Endothelial cell of umbilical vein (primary cell): Measurements from ENCODE around the gene TAS1R3.

Experiments
- POLR2AphosphoS5 ChIP-seq: IDR thresholded peaks from 2 replicates; pipeline ENCODE4 v1.6.1; 2012; ENCODE audit warnings: low read depth, mild to moderate bottlenecking, control low read depth, low read length, moderate library complexity; ENCODE audit not compliant: insufficient read depth
- TF ChIP-seq, protein P1 (sequence below), 2 donors: IDR thresholded peaks; 1 replicate in 1 of 2; 2 replicates in 1 of 2; pipeline ENCODE4 v1.5.1; 2011; ENCODE audit warnings: low read length in 2 of 2, mild to moderate bottlenecking in 2 of 2, moderate library complexity in 2 of 2, control low read depth in 1 of 2, inconsistent platforms in 1 of 2, low read depth in 1 of 2; ENCODE audit not compliant: insufficient read depth in 1 of 2; ENCODE audit errors: extremely low read depth in 1 of 2

DNA sequence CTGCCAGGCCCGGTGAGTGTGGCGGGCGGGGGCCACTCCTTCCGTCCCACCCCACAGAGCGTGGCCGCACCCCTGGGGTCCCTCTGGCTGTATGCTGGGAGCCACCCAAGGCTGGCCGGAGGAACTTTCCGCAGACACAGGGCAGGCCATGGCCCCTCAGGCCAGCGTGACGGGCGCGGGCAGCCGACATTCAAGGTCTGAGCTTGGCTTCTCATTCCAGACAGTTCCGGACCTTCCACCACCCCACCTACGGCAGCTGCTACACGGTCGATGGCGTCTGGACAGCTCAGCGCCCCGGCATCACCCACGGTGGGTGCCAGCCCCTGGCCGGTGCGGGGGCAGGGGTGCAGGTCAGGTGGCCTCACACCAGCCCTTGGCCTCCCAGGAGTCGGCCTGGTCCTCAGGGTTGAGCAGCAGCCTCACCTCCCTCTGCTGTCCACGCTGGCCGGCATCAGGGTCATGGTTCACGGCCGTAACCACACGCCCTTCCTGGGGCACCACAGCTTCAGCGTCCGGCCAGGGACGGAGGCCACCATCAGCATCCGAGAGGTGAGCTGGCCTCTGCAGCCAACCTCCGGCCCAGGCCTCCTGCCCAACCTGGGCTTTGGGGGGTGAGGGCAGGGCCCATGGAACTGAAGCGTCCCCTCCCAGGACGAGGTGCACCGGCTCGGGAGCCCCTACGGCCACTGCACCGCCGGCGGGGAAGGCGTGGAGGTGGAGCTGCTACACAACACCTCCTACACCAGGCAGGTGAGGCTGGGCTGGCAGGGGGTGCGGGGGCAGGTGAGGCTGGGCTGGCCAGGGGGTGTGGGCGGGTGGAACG is 43.6 kb upstream of the TAS1R3 start:
- TF ChIP-seq, protein P1, sequence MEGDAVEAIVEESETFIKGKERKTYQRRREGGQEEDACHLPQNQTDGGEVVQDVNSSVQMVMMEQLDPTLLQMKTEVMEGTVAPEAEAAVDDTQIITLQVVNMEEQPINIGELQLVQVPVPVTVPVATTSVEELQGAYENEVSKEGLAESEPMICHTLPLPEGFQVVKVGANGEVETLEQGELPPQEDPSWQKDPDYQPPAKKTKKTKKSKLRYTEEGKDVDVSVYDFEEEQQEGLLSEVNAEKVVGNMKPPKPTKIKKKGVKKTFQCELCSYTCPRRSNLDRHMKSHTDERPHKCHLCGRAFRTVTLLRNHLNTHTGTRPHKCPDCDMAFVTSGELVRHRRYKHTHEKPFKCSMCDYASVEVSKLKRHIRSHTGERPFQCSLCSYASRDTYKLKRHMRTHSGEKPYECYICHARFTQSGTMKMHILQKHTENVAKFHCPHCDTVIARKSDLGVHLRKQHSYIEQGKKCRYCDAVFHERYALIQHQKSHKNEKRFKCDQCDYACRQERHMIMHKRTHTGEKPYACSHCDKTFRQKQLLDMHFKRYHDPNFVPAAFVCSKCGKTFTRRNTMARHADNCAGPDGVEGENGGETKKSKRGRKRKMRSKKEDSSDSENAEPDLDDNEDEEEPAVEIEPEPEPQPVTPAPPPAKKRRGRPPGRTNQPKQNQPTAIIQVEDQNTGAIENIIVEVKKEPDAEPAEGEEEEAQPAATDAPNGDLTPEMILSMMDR (IDR thresholded peaks at IDR 0.05; ENCODE audit: extremely low read depth in 1 of 2, insufficient read depth in 1 of 2, low read depth in 1 of 2, low read length in 2 of 2) = no peak
- no peak for TF ChIP-seq POLR2AphosphoS5
